Measurements from ENCODE around the gene TTLL7. TPM values are rescaled to one million over a fixed set of nuclear protein-coding genes. Genes with fewer than 3 reads are reported as not detected.

The TTLL7 gene
- total and polyA plus RNA-seq, 9 of the 15 experiments (the other 6 are each of a cell fraction or from before 2014, with no cell fraction given) = 0.63 to 2.6 (median 1.7) TPM

DNA sequence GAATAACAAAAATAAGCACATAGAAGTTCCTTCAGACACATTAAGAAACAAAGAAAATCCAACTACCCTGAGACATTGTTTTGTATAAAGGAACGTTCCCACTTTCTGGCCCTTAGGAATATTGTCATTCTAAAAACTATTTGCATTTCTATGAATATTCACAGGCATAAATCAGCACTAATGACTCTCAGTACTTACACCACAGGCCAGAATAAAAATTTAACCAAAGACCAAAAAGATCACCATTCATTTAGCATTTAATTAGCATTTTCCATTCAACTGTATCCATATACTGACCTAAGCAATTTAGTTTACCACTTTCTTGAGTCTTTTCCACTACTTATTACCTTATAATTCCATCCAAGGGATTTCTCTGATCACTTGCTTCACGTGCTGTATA, 75.4 kb downstream of the TTLL7 start (continued):
- TF ChIP-seq, protein P1, sequence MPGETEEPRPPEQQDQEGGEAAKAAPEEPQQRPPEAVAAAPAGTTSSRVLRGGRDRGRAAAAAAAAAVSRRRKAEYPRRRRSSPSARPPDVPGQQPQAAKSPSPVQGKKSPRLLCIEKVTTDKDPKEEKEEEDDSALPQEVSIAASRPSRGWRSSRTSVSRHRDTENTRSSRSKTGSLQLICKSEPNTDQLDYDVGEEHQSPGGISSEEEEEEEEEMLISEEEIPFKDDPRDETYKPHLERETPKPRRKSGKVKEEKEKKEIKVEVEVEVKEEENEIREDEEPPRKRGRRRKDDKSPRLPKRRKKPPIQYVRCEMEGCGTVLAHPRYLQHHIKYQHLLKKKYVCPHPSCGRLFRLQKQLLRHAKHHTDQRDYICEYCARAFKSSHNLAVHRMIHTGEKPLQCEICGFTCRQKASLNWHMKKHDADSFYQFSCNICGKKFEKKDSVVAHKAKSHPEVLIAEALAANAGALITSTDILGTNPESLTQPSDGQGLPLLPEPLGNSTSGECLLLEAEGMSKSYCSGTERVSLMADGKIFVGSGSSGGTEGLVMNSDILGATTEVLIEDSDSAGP (CRISPR knock-in tag; IDR thresholded peaks at IDR 0.05) = no peak
- TF ChIP-seq, protein P2, sequence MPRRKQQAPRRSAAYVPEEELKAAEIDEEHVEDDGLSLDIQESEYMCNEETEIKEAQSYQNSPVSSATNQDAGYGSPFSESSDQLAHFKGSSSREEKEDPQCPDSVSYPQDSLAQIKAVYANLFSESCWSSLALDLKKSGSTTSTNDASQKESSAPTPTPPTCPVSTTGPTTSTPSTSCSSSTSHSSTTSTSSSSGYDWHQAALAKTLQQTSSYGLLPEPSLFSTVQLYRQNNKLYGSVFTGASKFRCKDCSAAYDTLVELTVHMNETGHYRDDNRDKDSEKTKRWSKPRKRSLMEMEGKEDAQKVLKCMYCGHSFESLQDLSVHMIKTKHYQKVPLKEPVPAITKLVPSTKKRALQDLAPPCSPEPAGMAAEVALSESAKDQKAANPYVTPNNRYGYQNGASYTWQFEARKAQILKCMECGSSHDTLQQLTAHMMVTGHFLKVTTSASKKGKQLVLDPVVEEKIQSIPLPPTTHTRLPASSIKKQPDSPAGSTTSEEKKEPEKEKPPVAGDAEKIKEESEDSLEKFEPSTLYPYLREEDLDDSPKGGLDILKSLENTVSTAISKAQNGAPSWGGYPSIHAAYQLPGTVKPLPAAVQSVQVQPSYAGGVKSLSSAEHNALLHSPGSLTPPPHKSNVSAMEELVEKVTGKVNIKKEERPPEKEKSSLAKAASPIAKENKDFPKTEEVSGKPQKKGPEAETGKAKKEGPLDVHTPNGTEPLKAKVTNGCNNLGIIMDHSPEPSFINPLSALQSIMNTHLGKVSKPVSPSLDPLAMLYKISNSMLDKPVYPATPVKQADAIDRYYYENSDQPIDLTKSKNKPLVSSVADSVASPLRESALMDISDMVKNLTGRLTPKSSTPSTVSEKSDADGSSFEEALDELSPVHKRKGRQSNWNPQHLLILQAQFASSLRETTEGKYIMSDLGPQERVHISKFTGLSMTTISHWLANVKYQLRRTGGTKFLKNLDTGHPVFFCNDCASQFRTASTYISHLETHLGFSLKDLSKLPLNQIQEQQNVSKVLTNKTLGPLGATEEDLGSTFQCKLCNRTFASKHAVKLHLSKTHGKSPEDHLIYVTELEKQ (CRISPR knock-in tag; IDR thresholded peaks at IDR 0.05) = no peak
- TF ChIP-seq HNRNPUL1 (IDR thresholded peaks at IDR 0.05; ENCODE audit: low read length) (no peak), TBL1XR1 (IDR thresholded peaks at IDR 0.05; ENCODE audit: low read length in 2 of 2) (no peak), ZNF766 (CRISPR knock-in tag; conservative IDR thresholded peaks at IDR 0.05) (no peak), RFX1 (IDR thresholded peaks at IDR 0.05) (no peak)
